AG04449 (cell line): ENCODE measurements around the gene RNF225.
"Not testable (repeated sequence)": the region's sequence is repeated elsewhere in the genome, so short reads cannot be mapped to it uniquely, and the experiment has no call there.

ENCODE experiments used
- CTCF ChIA-PET: fragments of 350-600 bp; formaldehyde crosslinking; extraction: SDS; loops from one replicate; lab custom pipeline; 2021; ENCODE audit warnings: antibody characterized with exemption; lab: Yijun Ruan, JAX
- POLR2A ChIA-PET: fragments of 400-600, 350-600 bp; formaldehyde crosslinking; extraction: SDS; loops from one replicate; lab custom pipeline; 2020; ENCODE audit warnings: antibody characterized with exemption, inconsistent platforms; lab: Yijun Ruan, JAX
- DNase-seq: peaks from one replicate; pipeline ENCODE4 v3.0.0-alpha.2; 2010; ENCODE audit warnings: low read depth, low spot score
- H3K4me3 ChIP-seq: 2 replicates; pipeline ENCODE4 v1.5.1; 2011; ENCODE audit warnings: low read depth, mild to moderate bottlenecking, control low read depth, low read length
- TF ChIP-seq, protein P1 (sequence below): IDR thresholded peaks from one replicate; pipeline ENCODE4 v1.5.1; 2011; ENCODE audit warnings: mild to moderate bottlenecking, moderate library complexity, low read length, control low read depth, inconsistent platforms; ENCODE audit not compliant: insufficient read depth; ENCODE audit errors: missing control alignments

RNF225 gene

GRCh38 chr19:58368561-58369360 is 26.7 kb upstream of the RNF225 start:
- no peak for DNase-seq
- TF ChIP-seq, protein P1, sequence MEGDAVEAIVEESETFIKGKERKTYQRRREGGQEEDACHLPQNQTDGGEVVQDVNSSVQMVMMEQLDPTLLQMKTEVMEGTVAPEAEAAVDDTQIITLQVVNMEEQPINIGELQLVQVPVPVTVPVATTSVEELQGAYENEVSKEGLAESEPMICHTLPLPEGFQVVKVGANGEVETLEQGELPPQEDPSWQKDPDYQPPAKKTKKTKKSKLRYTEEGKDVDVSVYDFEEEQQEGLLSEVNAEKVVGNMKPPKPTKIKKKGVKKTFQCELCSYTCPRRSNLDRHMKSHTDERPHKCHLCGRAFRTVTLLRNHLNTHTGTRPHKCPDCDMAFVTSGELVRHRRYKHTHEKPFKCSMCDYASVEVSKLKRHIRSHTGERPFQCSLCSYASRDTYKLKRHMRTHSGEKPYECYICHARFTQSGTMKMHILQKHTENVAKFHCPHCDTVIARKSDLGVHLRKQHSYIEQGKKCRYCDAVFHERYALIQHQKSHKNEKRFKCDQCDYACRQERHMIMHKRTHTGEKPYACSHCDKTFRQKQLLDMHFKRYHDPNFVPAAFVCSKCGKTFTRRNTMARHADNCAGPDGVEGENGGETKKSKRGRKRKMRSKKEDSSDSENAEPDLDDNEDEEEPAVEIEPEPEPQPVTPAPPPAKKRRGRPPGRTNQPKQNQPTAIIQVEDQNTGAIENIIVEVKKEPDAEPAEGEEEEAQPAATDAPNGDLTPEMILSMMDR = no peak
- POLR2A ChIA-PET = interaction anchor here (1.0 kb wide), 1 partner anchor 11 kb away, joined by 3 read pairs; no protein-coding TSS in a partner anchor
- CTCF ChIA-PET = no interaction called here
- H3K4me3 ChIP-seq = no peak overlapping the region

GRCh38 chr19:58372311-58373133 is 22.9 kb upstream of the RNF225 start:
- TF ChIP-seq, protein P1 = no peak
- DNase-seq = no peak
- no peak overlapping the region for H3K4me3 ChIP-seq
- ChIA-PET CTCF (no interaction called here), POLR2A (no interaction called here)

GRCh38 chr19:58374200-58374599 is 21.3 kb upstream of the RNF225 start:
- ChIA-PET CTCF (interaction anchor here (0.7 to 1.4 kb wide), 2 partner anchors 10 to 12 kb away, joined by 3 to 7 read pairs; partner anchors contain the start of gene ZNF497), POLR2A (interaction anchor here (0.9 kb wide), 1 partner anchor 11 kb away, joined by 3 read pairs; the partner anchor contains the start of gene ZNF497)
- TF ChIP-seq, protein P1 = no peak
- no peak for DNase-seq
- no peak overlapping the region for H3K4me3 ChIP-seq

GRCh38 chr19:58376724-58377123 is 18.7 kb upstream of the RNF225 start:
- H3K4me3 ChIP-seq, POLR2A ChIA-PET, CTCF ChIA-PET, DNase-seq: not testable (repeated sequence)

- TF ChIP-seq, protein P1 = no peak
- no peak overlapping the region for H3K4me3 ChIP-seq
- POLR2A ChIA-PET = no interaction called here
- DNase-seq = no peak
- CTCF ChIA-PET = interaction anchor here (0.8 kb wide), 1 partner anchor 16 kb away, joined by 3 read pairs; the partner anchor contains the start of gene ZNF497
Observed at GRCh38 chr19:58379246-58379645, 16.2 kb upstream of the RNF225 start.

DNA sequence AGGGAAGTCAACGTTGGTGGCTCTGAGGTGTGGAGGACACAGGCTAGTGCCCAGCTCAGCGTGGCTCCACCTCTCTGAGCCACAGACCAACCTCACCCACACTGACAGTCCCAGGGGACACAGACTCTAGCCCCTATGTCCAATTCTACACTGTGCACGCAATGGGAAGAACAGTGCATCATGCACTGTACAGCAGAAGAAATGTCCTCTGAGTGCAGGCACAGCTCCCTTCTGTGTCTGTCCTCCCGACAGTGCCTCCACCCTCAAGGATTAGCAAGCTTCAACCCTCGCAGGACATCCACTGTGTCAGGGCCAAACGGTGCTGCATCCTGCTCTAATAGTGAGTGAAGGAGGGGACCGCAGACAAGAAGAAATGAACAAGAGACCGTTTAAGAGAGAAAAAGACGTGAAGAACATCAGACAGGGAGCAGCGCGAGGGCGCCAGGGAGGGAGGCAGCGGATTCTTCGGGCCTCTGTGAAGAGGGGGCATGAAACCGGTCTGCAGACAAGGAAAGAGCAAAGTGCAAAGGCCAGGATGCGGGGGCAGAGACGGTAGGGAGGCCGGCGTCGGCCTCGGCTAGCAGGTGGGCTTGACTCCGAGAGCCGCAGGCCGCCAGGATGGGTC is 15.3 kb upstream of the RNF225 start:
- CTCF ChIA-PET = interaction anchor here (1.1 kb wide), 2 partner anchors 15 to 201 kb away, joined by 3 read pairs; no protein-coding TSS in a partner anchor
- POLR2A ChIA-PET = interaction anchor here (0.6 to 1.1 kb wide), 3 partner anchors 11 to 18 kb away, joined by 3 to 5 read pairs (median 3); partner anchors contain the start of gene ZNF497
- TF ChIP-seq, protein P1 = no peak
- peak overlapping the region; percentile 82 for H3K4me3 ChIP-seq
- DNase-seq = no peak
